LHCN-M2 (cell line): ENCODE data around the gene ARID4B. TPM values are rescaled to one million over a fixed set of nuclear protein-coding genes. Genes with fewer than 3 reads are reported as not detected.
A peak's percentile ranks its signal among the peaks of the same experiment; 100 is the strongest.
"Not testable (repeated sequence)": the region's sequence is repeated elsewhere in the genome, so short reads cannot be mapped to it uniquely, and the experiment has no call there.

Experiments used
- DNase-seq: peaks from one replicate; pipeline ENCODE4 v3.0.0-alpha.2; 2012; ENCODE audit warnings: low read depth
- total RNA-seq: library from RNA; depleted of rRNA; stranded (reverse); fragments of >200 nt; gene quantifications from 2 replicates; pipeline ENCODE4 v1.2.3, GENCODE V29; 2014

The ARID4B gene
- total RNA-seq, 1 experiment from 2014 or later, result 19.1 TPM

- DNase-seq, result peak; percentile 36
Observed at GRCh38 chr1:235297579-235297978, 30.4 kb downstream of the ARID4B start.

- DNase-seq, result no peak
Observed at GRCh38 chr1:235296729-235297128, 31.2 kb downstream of the ARID4B start.

- DNase-seq, result peak; percentile 96
Observed at GRCh38 chr1:235295902-235296350, 32.1 kb downstream of the ARID4B start.

- no peak for DNase-seq
Observed at GRCh38 chr1:235293322-235293942, 34.5 kb downstream of the ARID4B start.

GRCh38 chr1:235292790-235293189 lies 35.2 kb downstream of the ARID4B start:
- DNase-seq, result no peak

- no peak for DNase-seq
Observed at GRCh38 chr1:235291599-235292091, 36.3 kb downstream of the ARID4B start.

GRCh38 chr1:235290740-235291502 lies 37.1 kb downstream of the ARID4B start:
- DNase-seq, result no peak

- DNase-seq, result no peak
Observed at GRCh38 chr1:235289859-235290739, 37.9 kb downstream of the ARID4B start.

- DNase-seq, result no peak
Observed at GRCh38 chr1:235287208-235287882, 40.6 kb downstream of the ARID4B start.

- DNase-seq, result no peak
Observed at GRCh38 chr1:235286667-235287066, 41.3 kb downstream of the ARID4B start.

- DNase-seq, result no peak
Observed at GRCh38 chr1:235284231-235284769, 43.7 kb downstream of the ARID4B start.

- DNase-seq, result not testable (repeated sequence)
Observed at GRCh38 chr1:235283636-235284035, 44.3 kb downstream of the ARID4B start.

- no peak for DNase-seq
Observed at GRCh38 chr1:235280467-235280866, 47.5 kb downstream of the ARID4B start.

- no peak for DNase-seq
Observed at GRCh38 chr1:235279694-235280093, 48.3 kb downstream of the ARID4B start.

- DNase-seq, result no peak
Observed at GRCh38 chr1:235278915-235279292, 49.1 kb downstream of the ARID4B start.

- no peak for DNase-seq
Observed at GRCh38 chr1:235278233-235278914, 49.6 kb downstream of the ARID4B start.

GRCh38 chr1:235277709-235278108 lies 50.3 kb downstream of the ARID4B start:
- no peak for DNase-seq

GRCh38 chr1:235275836-235276235 lies 52.1 kb downstream of the ARID4B start:
- no peak for DNase-seq

GRCh38 chr1:235275223-235275622 lies 52.8 kb downstream of the ARID4B start:
- no peak for DNase-seq

- DNase-seq, result no peak
Observed at GRCh38 chr1:235272851-235273250, 55.1 kb downstream of the ARID4B start.
